GM19438 (cell line): ENCODE measurements around the gene HSP90AB1.

Source experiments
- ATAC-seq: cut with Tn5 transposase; IDR thresholded peaks from one replicate; pipeline ENCODE4 v1.9.1; 2021; ENCODE audit warnings: low read depth; ENCODE audit not compliant: unreplicated experiment

HSP90AB1 gene

DNA sequence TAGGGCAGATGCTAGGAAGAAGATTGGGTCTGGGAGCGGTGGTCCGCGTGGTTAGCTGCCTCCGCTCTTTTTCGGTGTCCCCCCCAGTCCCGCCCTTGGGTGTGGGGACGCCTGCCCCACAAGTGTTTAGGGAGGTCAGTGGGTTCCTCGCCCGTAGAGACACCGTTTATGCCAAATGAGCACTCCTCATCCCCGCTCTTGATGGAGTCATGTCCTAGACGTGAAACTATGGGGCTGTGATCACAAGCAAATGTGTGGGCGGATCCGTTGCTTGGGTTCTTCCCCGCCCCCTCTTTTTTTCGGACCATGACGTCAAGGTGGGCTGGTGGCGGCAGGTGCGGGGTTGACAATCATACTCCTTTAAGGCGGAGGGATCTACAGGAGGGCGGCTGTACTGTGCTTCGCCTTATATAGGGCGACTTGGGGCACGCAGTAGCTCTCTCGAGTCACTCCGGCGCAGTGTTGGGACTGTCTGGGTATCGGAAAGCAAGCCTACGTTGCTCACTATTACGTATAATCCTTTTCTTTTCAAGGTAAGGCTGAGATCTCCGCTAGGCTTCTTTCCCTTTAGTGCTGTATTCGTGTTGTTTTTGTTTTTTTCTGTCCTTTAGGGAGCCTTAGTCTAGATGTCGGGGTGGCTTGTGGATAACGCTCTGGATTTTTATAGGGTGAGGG is at the start of gene HSP90AB1:
TSS of gene HSP90AB1 (plus strand) at position 439 of the 675 bp plus-strand sequence. CDS start 1,529 bp downstream, outside the sequence.
- peak; percentile 53 for ATAC-seq

DNA sequence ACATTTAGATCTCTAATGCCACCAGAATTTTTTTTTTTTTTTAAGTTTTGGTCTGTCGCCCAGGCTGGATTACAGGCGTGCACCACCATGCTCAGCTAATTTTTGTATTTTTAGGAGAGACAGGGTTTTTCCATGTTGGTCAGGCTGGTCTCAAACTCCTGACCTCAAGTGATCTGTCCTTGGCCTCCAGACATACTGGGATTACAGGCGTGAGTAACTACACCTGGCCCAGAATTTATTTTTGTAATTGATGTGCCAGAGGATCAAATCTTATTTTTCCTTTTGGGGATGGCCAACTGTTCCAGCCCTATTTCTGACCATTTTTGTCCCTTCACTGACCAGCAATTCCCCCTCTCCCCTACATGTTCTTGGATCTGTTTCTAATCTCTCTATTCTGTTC is 48.2 kb upstream of the HSP90AB1 start:
- ATAC-seq, result no peak

DNA sequence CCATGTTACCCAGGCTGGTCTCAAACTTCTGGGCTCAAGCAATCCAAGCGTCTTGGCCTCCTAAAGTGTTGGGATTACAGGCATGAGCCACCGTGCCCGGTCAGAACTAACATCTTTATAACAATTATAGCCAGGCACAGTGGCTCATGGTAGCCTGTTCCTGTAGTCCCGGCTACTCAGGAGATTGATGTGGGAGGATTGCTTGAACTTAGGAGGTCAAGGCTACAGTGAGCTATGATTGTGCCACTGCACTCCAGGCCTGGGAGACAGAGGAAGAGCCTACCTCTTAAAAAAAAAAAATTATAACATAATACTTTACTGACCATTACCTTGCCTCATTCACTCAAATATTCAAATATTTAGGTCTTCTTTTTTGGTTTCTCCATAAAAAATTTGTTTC is 47.0 kb upstream of the HSP90AB1 start:
- ATAC-seq, result no peak

DNA sequence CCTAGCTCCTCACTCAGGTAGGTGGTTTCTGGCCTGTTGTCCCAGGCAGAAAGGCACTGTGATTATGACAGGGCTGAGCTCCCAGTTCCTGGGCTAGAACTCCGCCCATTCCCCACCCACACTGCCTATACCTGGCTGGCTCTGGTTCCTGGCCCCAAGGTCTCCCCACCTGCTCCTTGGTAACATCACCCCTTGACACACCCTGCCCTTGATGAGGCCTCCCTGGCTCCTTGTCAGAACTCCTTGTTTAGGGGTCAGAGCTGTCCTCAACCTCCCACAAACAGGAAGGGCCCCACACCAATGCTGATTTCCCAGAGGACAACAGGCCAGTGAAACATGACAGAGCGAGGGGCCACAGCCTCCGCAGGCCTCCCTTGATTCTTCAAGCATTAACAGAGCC is 45.7 kb upstream of the HSP90AB1 start:
- no peak for ATAC-seq

DNA sequence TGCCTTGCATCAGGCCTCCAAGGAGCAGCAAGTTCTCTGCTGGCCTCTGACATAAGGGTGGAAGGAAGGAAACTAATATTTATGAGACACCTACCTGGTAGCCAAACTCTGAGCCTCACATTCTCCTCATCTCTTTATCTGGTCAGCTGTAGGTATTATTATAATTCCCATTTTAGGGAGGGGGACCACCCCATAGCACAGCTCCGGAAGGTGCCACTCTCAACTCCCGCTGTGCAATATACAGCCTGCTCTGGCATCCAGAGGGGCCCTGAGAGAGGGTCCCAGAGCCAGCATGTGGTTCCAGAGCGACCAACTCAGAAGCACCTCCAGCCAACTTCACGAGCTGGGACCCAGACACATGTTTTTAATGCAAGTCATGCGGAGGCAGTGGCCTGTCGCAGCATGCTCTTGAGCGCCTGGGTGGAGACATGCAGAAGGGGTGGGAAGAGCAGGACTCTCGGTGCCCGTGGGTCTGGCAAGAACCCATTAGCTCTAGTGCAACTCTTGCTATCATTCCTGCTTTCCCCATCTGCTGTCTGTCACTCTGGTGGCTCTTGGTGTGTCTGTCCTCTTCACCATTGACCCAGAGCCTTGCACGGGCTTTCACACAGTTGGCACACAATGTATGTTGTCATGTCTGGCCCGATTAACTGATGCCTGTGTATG is 45.1 kb upstream of the HSP90AB1 start:
- no peak for ATAC-seq

DNA sequence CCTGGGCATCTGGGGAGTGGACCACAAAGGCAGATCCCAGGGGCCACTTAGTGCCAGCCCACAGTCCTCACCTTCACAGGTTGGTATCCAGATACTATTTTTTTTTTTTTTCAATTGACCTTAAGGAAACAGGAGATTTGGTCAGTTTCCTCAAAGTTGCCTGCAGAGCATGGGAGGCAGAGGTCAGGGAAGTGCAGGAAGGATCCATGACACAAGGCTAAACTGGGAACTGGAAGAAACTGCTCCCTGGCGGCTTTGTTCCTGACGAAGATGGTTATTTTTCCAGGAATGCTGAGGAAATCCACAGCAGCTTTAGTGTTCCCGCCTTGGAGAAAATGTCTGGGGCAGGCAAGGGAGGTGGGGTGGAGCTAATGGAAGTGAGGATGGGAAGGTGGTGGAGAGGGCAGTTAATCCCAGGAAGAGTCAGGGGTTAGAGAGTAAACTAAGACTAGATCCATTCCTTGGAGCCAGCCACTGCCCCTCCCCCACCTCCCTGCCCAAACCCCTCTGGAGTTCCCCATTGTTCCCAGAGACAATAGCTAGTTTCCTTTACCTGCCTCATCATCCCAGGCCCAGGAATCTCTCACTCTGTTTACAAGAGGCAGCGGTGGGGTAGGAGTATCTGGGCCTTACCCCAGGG is 44.4 kb upstream of the HSP90AB1 start:
- ATAC-seq, result no peak

DNA sequence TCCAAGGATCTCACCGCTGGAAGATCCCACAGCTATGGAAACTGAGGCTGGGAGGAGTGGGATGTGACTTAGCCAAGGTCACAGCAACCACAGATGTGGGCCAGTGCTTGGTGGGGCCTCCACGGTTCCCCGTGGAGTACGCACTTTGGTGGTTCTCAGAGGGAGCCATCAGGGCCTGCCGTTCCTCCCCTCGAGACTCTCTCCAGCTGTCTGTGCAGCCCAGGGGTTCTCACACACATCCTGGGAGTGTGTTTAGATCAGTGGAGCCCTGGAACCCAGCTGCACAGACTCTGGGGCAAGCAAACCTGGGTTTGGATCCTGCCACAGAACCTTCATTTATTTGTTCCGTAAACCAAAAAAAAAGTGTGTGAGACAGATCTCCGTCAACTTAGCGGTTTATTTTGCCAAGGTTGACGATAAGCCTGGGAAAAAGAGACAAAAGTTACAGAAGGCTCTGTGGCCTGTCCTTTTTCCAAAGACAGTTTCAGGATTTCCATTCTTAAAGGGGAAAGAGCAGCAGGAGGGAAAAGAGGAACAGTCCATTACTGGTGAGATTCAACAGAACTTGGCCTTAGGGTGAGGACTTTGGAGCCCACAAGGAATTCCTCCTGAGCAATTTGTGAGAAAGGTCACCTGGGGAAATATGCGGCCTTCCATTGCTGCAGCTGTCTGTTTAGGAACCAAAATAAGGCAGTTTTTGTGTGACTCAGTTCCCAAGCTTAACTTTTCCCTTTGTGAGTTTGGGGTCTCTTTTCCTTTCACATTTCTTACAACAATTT is 43.7 kb upstream of the HSP90AB1 start:
- no peak for ATAC-seq

DNA sequence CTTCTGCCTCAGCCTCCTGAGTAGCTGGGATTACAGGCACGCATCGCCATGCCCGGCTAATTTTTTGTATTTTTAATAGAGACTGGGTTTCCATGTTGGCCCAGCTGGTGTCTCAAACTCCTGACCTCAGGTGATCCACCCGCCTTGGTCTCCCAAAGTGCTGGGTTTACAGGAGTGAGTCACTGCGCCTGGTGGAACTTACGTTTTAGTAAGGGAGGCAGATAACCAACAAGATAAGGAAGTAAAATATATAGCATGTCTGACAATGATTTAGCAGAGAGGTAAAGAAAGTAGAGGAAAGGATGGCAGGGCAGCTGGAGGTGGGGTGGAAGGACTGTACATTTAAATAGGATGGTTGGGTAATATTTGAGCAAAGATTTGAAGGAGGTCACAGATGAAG is 42.9 kb upstream of the HSP90AB1 start:
- ATAC-seq, result no peak

DNA sequence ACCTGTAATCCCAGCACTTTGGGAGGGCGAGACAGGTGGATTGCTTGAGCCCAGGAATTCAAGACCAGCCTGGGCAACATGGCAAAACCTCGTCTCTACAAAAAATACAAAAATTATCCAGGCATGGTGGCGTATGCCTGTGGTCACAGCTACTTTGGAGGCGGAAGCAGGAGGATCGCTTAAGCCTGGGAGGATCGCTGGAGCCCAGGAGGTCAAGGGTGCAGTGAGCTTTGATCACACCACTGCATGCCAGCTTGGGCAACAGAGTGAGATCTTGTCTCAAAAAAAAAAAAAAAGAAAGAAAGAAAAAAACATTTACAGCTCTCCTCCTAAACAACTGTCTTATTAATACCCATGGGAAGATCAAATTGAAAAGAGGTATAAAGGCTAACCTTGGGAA is 38.9 kb upstream of the HSP90AB1 start:
- ATAC-seq, result no peak

DNA sequence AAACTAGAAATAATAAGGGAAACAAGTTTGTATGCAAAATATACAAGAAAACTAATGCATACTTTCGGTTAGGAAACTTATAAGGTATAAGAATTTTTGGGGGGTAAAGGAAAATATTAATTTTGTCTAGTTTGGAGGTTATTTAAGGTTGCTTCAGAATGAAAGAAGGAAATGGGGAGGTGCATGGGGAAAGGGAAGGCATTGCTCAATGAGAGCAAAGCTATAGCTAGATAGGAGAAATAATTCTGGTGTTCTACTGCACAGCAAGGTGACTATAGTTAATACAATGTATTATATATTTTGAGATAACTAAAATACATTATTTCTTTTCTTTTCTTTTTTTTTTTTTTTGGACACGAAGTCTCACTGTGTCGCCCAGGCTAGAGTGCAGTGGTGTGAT is 35.6 kb upstream of the HSP90AB1 start:
- ATAC-seq, result no peak

DNA sequence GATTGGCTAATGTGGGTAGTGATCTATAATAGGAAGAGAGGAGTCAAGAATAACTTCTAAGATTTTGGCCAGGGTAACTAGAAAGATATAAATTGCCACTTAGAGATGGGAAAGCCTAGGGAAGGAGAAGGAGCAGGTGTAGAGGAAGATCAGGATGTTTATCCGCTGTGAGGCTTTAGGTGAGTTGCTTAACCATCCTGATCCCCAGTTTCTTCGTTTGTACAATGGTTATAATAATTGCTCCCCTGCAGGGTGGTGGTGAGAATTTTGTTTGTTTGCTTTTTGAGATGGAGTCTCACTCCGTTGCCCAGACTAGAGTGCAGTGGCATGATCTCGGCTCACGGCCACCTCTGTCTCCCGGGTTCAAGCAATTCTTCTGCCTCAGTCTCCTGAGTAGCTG is 32.6 kb upstream of the HSP90AB1 start:
- no peak for ATAC-seq

DNA sequence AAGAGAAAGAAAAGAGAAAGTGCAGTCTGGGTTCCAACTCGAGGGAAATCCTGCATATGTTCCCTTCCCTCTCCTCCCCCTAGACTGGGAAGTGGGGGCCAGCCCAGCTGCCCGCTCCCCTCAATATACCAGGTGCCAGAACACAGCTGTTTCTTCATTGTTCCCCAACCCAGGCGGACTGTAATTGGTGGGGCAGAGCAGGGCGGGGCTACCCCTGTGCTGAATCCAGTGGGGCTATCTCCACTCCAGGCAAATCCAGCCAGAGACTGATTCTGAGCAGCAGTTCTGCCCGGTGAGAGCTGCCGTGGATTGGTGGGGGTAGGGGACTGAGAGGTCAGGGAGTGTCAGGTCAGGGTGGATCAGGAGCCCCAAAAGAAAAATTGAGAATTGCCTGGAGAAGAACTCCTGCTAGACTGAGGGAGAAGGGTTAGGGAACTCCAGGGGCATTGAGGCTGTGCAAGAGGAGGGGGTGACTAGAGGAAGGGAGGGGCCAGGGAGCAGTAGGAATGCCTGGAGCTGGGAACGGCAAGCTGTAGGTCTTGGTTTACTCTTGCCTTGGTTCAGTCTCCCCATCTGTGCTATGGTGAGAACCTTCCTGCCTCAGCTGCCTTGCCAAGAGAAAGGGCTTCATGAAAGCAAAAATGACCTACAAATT is 30.1 kb upstream of the HSP90AB1 start, which contains the start of gene MYMX:
TSS of gene MYMX (plus strand) at position 250 of the 655 bp plus-strand sequence. CDS start 546 bp downstream, outside the sequence.
- no peak for ATAC-seq

DNA sequence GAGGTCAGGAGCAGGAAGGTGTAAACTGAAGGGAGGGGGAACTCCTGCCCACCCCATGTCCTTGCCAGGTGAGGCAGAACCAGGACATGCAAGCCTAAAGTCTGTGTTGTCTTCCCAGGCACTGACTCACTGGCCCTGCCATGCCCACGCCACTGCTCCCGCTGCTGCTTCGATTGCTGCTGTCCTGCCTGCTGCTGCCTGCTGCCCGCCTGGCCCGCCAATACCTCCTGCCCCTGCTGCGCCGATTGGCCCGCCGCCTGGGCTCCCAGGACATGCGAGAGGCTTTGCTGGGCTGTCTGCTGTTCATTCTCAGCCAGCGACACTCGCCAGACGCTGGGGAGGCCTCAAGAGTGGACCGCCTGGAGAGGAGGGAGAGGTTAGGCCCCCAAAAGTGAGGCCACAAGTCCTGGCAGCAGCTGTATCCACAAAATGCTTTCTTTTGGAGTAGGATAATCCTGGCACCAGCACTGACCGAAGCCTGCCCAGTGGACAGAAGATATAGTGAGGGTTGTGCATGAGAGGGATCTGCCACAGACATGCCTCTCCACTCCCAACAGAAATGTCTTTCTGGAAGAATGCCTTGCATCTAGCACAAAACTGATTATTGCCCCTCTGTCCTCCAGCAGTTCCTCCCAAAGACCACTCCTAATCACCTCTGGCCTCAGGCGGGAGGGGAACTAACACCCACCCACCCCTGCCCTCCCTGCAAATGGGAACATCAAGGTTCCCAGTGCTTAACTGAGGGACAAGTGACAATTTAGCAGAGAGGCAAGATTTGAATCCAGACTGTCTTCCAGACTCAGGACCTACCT is 29.4 kb upstream of the HSP90AB1 start:
- no peak for ATAC-seq

DNA sequence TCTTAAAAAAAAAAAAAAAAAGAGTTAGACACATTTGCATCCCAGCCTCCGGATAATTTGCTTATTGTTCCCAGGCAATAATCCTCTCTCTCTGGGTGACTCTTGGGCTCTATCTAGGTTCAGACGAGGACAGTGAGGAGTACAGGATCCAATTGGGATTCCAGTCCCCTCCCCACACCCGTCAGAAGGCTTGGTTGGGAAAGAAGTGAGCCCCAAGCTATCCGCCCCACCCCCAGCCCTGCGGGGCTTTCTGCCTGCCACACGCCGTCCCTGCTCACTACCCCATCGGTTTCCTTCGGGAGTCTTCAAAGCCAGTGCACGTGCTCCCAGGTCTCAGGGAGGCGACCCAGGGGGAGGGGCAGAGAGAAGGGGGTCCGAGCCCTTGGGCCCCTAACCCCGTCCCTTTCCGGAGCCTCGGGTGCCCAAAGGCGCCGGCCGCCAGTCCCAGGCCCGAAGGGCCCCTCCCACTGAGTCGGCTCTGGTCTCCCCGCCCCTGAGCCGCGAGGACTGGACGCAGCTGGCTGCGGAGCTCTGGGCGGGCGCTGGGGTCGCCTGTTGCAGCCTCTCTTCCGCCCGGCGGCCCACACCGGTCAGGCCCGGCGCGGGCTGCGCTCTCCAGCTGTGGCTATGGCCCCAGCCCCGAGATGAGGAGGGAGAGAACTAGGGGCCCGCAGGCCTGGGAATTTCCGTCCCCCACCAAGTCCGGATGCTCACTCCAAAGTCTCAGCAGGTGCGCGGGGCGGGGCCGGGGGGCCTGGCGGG is 27.7 kb upstream of the HSP90AB1 start:
- peak; percentile 46 for ATAC-seq

DNA sequence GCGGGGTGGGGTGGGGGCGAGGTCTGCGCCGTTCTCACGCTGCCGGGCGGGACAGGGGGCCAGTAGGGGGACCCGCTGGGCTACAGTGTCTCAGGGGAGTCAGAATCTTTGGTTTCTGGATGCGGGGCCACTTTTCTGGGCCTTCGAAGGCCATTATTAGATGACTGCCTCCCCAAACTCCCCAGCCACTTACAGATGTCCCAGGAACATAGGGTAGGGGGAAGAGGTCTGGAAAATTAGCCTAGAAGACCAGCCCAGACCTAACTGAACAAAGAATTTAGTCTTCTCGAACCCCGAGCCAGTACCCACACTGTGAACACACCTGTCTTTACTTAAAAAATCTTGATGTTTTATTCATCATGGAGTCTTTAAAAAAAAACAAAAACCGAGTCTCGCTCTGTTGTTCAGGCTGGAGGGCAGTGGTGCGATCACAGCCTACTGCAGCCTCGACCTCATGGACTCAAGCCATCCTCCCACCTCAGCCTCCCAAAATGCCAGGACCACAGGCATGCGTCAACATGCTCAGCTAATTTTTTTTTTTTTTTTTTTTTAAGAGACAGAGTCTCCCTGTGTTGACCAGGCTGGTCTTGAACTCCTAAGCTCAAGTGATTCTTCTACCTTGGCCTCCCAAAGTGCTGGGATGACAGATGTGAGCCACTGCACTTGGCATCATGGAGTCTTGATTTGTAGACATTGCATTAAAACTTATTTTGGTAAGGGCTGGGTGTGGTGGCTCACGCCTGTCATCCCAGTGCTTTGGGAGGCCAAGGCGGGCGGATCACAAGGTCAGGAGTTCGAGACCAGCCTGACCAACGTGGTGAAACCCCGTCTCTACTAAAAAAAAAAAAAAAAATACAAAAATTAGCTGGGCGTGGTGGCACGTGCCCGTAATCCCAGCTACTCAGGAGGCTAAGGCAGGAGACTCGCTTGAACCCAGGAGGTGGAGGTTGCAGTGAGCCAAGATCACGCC is 26.8 kb upstream of the HSP90AB1 start:
- no peak for ATAC-seq

DNA sequence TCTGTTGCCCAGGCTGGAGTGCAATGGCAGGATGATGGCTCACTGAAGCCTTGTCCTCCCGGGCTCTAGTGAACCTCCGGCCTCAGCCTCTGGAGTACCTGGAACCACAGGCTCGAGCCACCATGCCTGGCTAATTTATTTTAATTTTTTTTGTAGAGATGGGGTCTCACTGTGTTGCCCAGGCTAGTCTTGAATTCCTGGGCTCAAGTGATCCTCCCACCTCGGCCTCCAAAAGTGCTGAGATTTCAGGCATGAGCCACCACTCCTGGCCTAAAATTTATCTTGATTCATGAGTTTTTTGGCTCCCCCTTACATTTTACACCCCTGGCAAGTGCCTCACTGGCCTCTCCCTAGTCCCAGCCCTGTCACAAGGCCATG is 26.0 kb upstream of the HSP90AB1 start:
- no peak for ATAC-seq

DNA sequence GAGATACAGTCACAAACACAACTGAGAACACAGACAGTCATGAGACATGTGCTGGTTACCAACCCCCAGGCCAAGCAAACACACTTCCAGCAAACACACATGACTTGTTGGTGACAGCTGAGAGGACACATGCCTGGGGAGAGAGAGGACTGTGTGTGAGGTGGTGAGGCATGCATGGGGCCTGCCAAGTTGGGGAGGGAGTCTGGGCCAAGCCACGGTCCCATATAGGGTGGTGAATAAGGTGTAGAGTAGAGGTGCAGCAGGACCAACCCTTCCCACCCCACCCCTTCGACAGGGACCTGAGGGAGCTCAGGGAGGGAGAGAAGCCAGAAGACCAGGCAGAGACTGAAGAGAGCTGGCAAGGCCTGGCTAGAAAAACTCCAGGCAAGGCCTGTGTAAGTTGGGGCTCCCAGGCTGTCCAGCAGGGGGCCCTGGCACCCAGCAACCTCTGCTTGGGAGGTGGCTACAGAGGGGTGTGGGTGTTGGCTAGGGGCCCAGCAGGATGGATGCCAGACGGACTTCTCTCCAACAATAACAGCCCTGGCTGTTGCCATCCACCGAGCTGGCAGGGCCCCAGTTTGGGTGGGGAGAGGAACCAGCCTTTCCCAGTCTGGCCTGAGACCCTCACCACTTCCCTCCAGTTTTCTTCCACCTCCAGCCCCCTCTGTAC is 25.5 kb upstream of the HSP90AB1 start:
- peak; percentile 45 for ATAC-seq
